Stimulated activated CD8-positive, alpha-beta memory T cell treated with anti-CD3 and anti-CD28 coated beads, Interleukin-7, amount 100 ng/mL, for 1 hour (primary cell): ENCODE data around the gene TNIK.

Source experiments
- DNase-seq, 2 donors: peaks; one replicate each; pipeline ENCODE4 v3.0.0-alpha.2; 2020; ENCODE audit warnings: low read depth in 2 of 2

The TNIK gene

GRCh38 chr3:171417813-171418212 lies 42.4 kb downstream of the TNIK start:
- no peak for DNase-seq

DNA sequence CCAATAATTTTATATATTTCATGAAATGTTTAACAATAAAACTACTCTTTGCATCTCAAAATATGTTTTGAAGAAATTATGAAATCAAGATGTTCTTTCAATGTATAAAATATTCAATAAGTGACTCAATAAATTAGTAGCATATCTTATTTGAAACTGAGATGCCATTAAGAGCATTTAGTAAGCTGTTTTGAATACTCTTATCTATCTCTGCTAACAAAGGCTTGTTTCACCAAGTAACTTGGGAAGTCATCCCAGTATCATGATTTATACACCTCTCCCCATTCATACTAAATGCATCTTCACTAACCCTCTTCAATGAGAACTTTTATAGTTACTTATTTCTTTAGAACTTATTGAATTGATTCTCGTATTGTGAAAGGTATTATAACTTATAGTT lies 43.1 kb downstream of the TNIK start:
- DNase-seq: no peak

DNA sequence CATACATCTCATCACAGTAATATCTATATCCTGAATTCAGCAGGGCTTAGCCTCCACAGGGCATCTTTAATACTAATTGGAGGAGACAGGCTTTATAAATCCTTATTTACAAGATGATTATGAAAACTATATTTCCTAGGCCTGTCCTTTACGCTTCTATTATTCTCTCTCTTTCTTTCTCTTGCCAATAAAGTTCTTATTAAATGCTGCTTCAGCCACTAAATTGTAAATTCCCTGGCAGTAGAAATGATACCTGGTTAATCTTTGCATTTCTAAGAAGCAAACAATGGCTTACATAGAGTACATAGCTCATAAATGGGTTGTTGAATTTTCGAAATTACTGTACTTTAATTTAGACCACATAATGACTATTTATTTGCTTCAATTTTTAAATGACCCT lies 43.5 kb downstream of the TNIK start:
- DNase-seq: no peak

DNA sequence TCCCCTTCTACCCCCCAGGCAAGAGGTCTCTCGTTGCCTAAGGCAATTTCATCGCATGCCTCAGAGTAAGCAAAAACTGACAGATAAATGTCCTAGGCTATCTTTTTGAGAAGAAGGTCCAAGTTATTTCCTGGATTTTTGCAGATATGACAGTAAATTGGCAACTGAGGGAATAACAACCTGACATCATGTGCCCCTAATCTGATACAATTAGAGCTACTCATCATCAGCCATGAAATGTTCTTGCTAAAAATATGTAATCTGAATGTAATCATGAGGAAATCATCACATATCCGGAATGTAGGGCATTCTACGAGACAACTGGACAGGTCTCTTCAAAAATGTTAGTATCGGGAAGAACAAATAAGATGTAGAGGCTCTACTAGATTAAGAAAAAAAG lies 44.1 kb downstream of the TNIK start:
- DNase-seq: no peak

- DNase-seq: no peak
Observed at GRCh38 chr3:171415070-171415469, 45.1 kb downstream of the TNIK start.

GRCh38 chr3:171412473-171412872 lies 47.7 kb downstream of the TNIK start:
- DNase-seq: no peak

DNA sequence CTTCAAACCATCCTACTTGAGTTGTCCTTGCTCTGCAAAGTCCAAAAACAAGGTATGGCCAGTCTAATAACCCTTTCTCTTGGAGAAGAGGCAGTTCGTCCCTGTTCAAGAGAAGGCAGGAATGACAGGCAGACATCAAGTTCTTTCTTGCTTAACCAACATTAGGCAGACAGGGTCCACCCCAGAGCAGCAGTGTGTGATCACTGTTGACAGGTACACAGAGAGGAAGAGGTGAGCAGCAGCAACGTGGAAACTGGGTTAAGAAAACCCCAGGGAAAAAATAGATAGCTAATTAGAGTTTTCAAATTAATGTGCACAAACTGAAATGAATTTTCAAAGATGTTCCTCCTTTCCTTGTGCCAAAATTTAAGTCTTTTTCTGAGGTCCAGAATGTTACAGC lies 48.2 kb downstream of the TNIK start:
- DNase-seq: no peak

- DNase-seq: no peak
Observed at GRCh38 chr3:171410186-171410585, 50.0 kb downstream of the TNIK start.

GRCh38 chr3:171407759-171408158 lies 52.4 kb downstream of the TNIK start:
- no peak for DNase-seq

DNA sequence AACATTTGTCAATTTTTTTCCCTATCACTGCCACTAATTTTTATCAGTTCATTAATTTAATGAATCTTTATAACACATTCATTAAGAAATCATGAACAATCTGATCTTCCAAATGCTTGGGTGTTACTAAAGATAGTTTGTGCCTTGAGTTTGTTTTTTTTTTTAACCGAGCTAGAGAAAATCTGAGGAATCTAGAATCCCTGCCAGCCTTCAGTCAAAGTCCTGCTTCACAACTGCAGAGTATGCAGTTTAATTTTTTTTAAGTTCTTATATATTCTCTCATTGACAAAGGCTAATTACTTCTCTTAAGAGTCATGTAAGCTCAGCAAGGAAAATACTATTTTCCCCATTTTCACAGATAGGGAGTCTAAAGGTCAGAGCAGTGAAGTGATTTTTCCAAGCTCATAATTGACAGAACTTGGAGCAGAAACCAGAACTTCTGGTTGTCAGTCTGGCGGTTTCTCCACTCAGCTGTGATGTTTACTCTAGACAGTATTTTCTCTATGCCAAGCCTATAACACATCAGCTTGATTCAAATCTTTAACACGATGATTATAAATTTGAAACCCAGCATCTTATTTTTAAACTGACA lies 55.7 kb downstream of the TNIK start:
- DNase-seq: no peak

DNA sequence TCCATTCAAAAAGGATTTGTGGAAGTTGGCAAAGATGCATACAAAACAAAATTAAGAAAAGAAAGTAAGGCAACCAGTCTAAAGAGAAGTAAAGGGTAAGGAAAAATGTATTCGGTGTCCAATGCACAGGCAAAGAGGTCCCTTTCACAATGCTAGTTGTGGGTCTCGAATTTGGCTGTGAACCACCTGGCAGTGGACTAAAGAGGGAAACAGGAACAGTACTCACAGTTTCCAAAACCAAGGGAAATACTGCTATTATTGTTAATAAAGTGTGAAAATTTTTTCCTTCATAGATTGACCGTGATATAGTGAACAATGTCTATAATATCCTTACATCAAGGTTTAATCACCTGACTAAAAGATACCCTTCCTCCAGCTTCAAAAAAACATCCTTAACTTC lies 57.9 kb downstream of the TNIK start:
- DNase-seq: no peak

- no peak for DNase-seq
Observed at GRCh38 chr3:171401432-171401831, 58.8 kb downstream of the TNIK start.

- no peak for DNase-seq
Observed at GRCh38 chr3:171399842-171400241, 60.4 kb downstream of the TNIK start.

DNA sequence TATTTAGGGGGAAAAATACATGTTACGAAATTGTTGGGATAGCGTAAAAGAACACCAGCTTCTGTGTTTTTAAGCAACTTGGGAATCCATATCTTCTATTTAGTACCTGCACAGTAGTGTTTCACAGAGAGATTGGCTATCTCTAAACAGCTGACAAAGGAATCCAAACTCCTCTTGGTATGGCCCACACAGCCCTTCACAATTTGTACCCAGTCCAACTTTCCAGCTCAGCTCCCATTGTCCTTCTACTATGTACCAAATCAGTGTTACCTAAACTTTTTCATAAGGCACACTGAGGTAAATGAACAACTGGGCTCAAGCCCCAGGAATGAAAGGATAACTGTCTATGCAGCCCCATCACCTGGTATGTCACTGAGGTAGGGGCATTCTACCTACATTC lies 61.9 kb downstream of the TNIK start:
- no peak for DNase-seq

- DNase-seq: no peak
Observed at GRCh38 chr3:171397089-171397488, 63.1 kb downstream of the TNIK start.

DNA sequence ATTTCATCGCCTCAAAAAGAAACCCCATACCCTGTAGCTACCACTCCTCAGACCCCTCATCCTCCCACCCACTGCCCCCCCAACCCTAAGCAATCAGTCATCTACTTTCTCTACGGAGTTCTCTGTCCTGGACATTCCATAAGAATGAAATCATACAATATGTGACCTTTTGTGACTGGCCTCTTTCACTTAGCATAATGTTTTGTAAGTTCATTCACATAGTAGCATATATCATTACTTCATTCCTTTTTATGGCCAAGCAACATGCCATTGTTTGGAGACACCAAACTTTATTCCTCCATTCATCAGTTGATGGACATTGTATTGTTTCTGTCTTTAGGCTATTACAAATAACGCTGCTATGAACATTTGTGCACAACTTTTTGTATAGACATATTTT lies 64.2 kb downstream of the TNIK start:
- no peak for DNase-seq

- no peak for DNase-seq
Observed at GRCh38 chr3:171393032-171393744, 67.0 kb downstream of the TNIK start.

DNA sequence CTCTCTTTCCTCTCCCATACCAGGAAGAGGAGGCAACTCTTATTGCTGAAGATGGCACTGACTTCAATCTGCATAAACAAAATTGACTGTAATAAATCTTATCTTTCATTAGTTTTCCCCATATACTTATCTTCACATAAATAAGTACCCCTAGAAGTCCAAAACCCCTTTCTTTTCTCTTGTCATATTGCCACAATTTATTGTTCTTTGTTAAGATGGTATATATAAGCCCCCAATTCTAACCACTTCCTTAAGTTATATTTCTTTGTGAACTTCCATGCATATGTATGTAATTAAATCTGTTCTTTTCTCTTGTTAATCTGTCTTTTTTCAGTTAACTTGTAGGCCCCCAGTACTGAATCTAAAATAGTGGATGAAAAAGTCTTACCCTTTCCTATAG lies 68.8 kb downstream of the TNIK start:
- no peak for DNase-seq

DNA sequence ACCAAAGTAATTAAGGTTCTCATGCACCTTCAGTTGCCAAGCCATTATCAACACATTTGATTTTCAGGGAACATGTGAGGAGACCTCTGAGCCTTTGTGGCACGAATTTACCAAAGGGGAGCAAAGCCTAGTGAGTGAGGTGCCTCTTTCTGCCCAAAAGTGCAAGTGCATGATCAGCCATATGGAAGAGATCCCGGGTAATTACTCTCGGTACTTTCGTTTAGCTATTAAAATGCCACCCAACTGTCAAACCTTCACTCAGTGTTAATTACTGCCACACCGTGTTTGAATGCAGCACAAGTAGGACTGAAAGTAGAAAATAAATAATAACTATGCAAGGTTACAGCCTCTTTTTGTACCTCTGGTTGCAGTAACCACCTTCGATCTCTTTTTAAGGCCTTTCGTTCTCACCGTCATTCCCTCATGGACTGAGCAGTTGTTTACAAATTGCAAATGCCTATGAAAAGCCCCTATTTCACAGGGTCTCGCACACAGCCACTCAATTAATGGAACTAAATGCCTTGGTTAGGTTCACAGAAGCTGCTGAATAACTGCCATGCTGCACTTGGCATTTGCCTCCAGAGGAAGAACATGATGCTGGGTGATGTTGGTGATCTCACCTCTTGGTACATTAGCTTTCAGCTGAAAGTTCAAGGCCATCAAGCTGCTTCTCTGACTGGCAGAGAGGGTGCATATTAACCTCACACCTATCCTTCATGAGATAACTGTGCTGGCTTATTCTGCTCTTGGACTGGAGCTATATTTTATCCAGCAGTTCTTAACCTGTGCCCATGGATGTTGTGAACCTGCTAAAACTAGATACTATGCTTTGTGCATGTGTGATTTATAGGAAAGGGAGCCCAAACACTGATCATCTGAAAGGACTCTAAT lies 69.9 kb downstream of the TNIK start:
- no peak for DNase-seq

DNA sequence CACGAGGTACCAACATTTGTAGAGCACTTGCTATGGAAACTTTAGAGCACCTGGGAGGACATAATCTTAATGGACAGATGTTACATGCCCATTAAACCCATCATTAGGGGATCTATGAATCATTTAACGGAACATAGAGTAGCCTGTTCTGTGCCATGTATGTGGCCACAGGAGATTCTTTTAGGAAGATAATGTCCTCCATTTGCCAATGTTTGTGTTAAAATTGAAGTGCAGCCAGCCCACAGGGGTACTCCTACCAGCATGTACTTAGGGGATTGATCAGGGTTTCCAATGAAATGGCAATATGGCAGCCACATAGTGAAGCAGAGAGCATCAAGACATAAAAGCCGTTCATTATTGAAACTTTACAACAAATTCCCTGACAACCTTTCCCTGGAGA lies 70.7 kb downstream of the TNIK start:
- no peak for DNase-seq

- no peak for DNase-seq
Observed at GRCh38 chr3:171388527-171388926, 71.7 kb downstream of the TNIK start.

DNA sequence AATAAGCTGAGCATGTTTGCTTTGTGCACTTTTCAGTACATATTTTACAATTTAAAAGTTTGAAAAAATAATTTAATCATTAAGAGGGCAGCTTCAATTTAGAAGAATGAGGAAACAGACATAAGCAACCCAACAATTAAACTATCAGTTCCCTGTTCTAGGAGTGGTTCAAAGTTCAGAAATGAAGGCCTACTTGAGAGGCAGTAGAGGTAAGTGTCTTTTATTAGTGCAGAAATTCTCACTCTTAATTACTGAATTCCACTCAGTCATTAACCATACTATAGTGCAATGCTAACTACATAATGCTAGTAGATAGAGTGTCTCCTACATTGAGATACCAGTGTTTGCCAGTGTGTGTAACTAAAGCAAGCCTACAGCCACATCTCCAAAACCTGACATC lies 73.1 kb downstream of the TNIK start:
- DNase-seq: no peak

DNA sequence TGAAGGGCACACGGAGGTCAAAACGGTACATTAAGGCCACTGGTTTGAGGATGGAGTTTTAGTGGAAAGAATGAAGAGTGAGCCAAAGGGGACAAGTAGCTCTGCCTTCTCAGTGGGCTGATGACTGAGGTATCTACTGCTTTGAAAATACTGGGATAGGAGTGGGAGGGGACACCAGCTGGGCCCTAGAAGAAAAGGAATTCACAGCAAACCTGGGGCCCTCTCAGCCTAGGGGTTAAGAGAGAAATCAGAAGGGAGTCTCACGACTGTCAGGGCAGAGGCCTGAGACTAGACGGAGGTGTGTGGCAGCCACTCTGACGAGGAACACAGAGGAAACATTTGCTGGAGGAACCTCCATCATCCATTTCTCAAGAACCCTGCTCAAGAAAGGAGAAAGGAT lies 75.1 kb downstream of the TNIK start:
- no peak for DNase-seq
